GM18858 (cell line): ENCODE results near the gene RFX2.
"Not testable (repeated sequence)": the region's sequence is repeated elsewhere in the genome, so short reads cannot be mapped to it uniquely, and the experiment has no call there.

ENCODE experiments used
- ATAC-seq: cut with Tn5 transposase; IDR thresholded peaks from one replicate; pipeline ENCODE4 v1.9.1; 2021; ENCODE audit not compliant: unreplicated experiment

Gene RFX2

DNA sequence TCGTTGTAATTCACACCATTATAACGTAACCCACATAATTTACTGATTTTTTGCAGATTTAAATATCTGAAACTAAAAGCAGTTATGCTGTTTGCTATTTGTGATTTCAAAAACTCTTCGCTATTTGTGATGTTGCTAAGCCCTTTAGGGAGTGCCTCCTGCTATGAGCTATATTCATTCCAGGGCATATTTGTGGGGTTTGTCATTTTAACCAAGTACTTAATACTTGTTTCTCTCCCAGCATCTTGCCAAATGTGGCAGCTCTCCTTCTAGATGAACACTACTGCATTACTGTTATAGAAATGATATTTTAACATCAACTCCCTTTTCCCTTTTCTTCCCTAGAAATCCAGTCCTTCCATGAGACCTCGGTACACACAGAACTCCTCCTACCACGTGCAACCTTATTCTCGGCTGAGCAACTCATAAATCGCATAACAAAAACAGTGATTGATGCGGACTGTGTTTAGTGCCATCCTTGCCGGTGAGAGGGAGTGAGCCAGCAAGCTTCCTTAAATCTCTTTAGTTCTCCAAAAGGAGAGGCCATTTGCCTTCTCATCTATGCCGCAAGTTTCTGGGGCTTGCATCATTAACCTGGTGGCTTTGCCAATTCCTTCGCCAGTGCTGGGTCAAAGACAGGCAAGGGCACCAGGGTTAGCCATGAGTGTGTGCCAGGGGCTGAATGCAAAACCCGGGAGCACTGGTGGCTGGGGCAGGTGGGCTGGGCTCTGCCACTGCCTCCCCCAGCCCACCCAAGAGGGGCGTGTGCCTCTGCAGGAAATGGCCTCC is 33.4 kb downstream of the RFX2 start:
- no peak for ATAC-seq

- ATAC-seq = no peak
Measured at GRCh38 chr19:6076291-6076665, 34.0 kb downstream of the RFX2 start.

GRCh38 chr19:6074709-6075403 is 35.4 kb downstream of the RFX2 start:
- ATAC-seq = no peak

GRCh38 chr19:6073858-6074708 is 36.2 kb downstream of the RFX2 start:
- ATAC-seq = no peak

- ATAC-seq = not testable (repeated sequence)
Measured at GRCh38 chr19:6073233-6073632, 37.1 kb downstream of the RFX2 start.

GRCh38 chr19:6071875-6072274 is 38.4 kb downstream of the RFX2 start:
- no peak for ATAC-seq

GRCh38 chr19:6070720-6071485 is 39.4 kb downstream of the RFX2 start:
- no peak for ATAC-seq

DNA sequence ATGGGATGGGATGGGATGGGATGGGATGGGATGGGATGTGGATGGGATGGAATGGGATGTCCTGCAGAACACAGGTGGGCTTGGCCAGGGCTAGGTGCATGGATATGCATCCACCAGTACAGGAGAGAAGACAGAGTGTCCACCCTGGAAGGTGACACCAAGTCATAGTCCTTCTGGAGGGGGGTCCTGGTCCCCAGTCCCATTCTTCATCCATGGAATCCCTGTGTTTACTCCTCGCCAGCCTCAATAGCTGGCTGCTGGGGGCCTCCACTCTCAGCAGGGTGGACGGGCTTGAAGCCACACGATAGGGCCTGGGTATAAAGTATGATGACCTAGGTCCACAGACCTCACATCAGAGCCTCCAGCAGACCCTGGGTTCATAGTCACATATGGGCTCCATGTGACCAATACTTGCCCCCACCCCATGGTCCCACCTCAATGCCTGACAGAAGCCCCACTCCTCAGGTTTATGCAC is 40.1 kb downstream of the RFX2 start:
- no peak for ATAC-seq

- ATAC-seq = no peak
Measured at GRCh38 chr19:6069268-6069791, 41.0 kb downstream of the RFX2 start.

- ATAC-seq = no peak
Measured at GRCh38 chr19:6068711-6069110, 41.6 kb downstream of the RFX2 start.

DNA sequence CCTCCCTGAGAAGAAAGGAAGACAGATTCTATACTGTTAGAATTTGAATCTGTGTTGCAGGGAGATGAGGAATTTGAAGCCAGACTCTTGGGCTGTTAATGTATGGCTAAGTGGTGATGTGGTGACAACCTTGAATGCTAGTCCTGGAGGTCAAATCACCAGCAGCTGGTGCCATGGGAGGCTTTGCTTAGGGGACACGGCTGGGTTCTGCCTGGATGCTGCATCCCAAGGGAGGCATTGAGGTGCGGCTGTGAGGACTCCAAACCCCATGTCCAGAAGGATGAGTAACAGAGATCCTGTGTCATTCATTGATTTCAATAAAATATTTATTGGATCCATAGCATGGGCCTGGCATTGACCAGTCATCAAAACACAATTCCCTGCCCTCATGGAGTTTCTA is 42.3 kb downstream of the RFX2 start:
- ATAC-seq = no peak

GRCh38 chr19:6066661-6067646 is 43.3 kb downstream of the RFX2 start:
- ATAC-seq = no peak

- ATAC-seq = no peak
Measured at GRCh38 chr19:6065685-6066374, 44.5 kb downstream of the RFX2 start.

- ATAC-seq = no peak
Measured at GRCh38 chr19:6064336-6065073, 45.8 kb downstream of the RFX2 start.

DNA sequence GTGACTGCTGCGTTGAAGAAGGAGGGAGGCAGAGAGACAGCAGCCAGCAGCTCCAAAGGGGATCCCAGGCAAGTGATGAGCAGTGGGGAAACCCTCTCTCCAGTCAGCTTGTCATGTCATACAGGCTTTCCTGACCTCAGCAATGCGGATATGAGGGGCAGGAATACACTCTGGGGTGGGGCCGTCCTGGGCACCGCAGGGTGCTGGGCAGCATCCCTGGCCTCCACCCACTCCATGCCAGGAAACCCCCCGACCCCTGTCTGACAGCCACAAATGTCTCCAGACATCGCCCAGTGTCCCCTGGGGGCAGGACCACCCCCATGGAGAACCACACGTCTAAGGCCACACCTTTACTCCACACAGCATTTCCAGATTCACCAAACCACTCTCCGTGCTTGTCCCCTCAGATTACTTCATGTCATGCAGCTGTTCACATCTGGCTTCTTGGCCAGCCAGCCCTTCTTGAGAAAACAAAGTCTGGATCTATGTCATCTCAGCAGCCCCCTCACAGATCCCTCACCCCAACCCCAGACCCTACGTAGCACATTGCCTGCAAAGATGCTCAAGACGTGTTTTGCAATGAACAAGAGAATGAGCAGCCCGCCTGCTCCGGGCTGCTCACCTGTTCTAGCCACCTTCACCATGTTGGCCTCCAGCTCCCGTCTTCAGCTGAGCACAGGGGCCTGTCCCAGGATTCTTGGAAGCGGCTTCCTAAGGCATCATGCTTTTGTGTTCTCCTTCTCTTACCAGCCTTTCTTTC is 46.5 kb downstream of the RFX2 start:
- ATAC-seq = no peak

GRCh38 chr19:6062961-6063575 is 47.2 kb downstream of the RFX2 start:
- ATAC-seq = no peak

GRCh38 chr19:6062274-6062673 is 48.0 kb downstream of the RFX2 start:
- no peak for ATAC-seq
